NCI-H2196 (cell line): ENCODE data around the gene SLC12A5.
"Not testable (repeated sequence)": the region's sequence is repeated elsewhere in the genome, so short reads cannot be mapped to it uniquely, and the experiment has no call there.

ENCODE experiments used
- DNase-seq: peaks from one replicate; lab custom pipeline; 2025; ENCODE audit not compliant: unreplicated experiment; lab: John Stamatoyannopoulos, UW

The SLC12A5 gene

GRCh38 chr20:46073443-46073842 lies 44.4 kb downstream of the SLC12A5 start:
- no peak for DNase-seq

- DNase-seq, result no peak
These were observed 45.0 kb downstream of the SLC12A5 start for GRCh38 chr20:46074006-46074405.

GRCh38 chr20:46076806-46077205 lies 47.8 kb downstream of the SLC12A5 start:
- DNase-seq, result no peak

GRCh38 chr20:46077642-46078305 lies 48.8 kb downstream of the SLC12A5 start:
- no peak for DNase-seq

- DNase-seq, result no peak
These were observed 49.9 kb downstream of the SLC12A5 start for GRCh38 chr20:46078954-46079353.

- no peak for DNase-seq
These were observed 52.1 kb downstream of the SLC12A5 start for GRCh38 chr20:46081074-46081473.

GRCh38 chr20:46083101-46083500 lies 54.1 kb downstream of the SLC12A5 start:
- DNase-seq, result no peak

GRCh38 chr20:46083531-46084061 lies 54.6 kb downstream of the SLC12A5 start:
- no peak for DNase-seq

- no peak for DNase-seq
These were observed 55.8 kb downstream of the SLC12A5 start for GRCh38 chr20:46084805-46085178.

GRCh38 chr20:46085179-46085851 lies 56.3 kb downstream of the SLC12A5 start:
- DNase-seq, result peak; percentile 16

- DNase-seq, result no peak
These were observed 58.1 kb downstream of the SLC12A5 start for GRCh38 chr20:46087161-46087560.

GRCh38 chr20:46088409-46089166 lies 59.6 kb downstream of the SLC12A5 start:
- DNase-seq, result no peak

- no peak for DNase-seq
These were observed 60.1 kb downstream of the SLC12A5 start for GRCh38 chr20:46089167-46089416.

GRCh38 chr20:46089417-46090388 lies 60.7 kb downstream of the SLC12A5 start, which contains the start of gene NCOA5:
Gene NCOA5 (minus strand): TSS chr20:46089962. CDS start chr20:46079424, 10,538 bp downstream.
- peak; percentile 97 for DNase-seq

GRCh38 chr20:46091622-46092535 lies 62.9 kb downstream of the SLC12A5 start:
- not testable (repeated sequence) for DNase-seq

- no peak for DNase-seq
These were observed 64.5 kb downstream of the SLC12A5 start for GRCh38 chr20:46093531-46093930.

GRCh38 chr20:46099491-46100287 lies 70.7 kb downstream of the SLC12A5 start:
- DNase-seq, result no peak

GRCh38 chr20:46100444-46100843 lies 71.4 kb downstream of the SLC12A5 start:
- DNase-seq, result not testable (repeated sequence)

- no peak for DNase-seq
These were observed 72.0 kb downstream of the SLC12A5 start for GRCh38 chr20:46100988-46101387.
